T1000 (cell line): ENCODE results near the gene FCRLB.
"Not testable (repeated sequence)": the region's sequence is repeated elsewhere in the genome, so short reads cannot be mapped to it uniquely, and the experiment has no call there.

Experiments
- DNase-seq: peaks from one replicate; lab custom pipeline; 2025; ENCODE audit warnings: mixed read lengths; lab: John Stamatoyannopoulos, UW

The FCRLB gene

GRCh38 chr1:161740921-161741320 lies 19.6 kb downstream of the FCRLB start:
- no peak for DNase-seq

- DNase-seq, result no peak
Measured at GRCh38 chr1:161743231-161743630, 21.9 kb downstream of the FCRLB start.

DNA sequence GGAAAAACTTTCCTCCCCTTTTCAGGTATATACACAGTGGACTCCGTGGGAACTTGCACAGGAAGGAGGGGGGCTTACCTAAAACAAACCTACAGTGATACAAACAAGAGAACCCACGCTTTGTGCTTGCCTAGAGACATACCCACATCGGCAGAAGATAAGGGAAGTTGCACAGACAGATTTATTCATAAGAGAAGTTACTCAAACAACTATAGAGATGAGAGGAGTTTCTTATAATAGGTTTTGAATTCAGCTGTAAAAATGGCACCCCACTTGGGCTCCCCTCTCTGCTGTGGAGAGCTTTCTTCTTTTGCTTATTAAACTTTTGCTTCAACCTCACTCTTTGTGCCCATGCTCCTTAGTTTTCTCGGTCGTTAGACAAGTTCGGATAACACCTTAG lies 26.5 kb downstream of the FCRLB start:
- DNase-seq, result no peak

DNA sequence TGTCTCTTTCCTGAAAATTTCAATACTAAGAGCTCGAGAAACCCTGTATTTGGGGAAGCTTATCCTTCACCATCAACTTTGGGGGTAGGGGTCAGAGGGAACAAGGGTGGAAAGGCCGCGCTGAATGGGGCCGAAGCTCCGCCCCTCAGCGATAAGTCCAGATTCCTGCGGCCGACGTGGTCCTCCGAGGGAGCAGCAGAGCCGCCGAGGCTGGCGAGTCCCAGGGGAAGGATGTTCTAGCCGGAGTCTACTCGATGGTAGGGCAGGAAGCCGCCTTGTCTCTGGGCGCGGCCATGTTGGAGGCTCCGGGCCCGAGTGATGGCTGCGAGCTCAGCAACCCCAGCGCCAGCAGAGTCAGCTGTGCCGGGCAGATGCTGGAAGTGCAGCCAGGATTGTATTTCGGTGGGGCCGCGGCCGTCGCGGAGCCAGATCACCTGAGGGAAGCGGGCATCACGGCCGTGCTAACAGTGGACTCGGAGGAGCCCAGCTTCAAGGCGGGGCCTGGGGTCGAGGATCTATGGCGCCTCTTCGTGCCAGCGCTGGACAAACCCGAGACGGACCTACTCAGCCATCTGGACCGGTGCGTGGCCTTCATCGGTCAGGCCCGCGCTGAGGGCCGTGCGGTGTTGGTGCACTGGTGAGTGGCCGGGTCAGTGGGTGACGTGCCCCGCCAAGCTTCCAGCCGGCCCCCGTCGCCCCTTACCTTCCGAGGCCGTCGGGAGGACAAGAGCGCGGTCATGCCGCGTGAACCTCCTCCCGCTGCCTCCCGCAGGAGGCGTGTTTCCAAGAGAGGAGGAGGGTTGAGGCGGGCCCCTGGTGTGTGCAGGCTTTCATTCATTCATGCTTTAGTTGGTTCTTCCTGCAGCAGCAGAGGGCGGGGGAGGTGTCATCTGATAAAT lies 28.4 kb downstream of the FCRLB start, which contains the start of gene DUSP12:
Gene DUSP12 (plus strand): TSS at position 278 of the 899 bp plus-strand sequence. CDS start 16 bp downstream, at position 294.
- peak; percentile 89 for DNase-seq

- no peak for DNase-seq
Measured at GRCh38 chr1:161763522-161764098, 42.3 kb downstream of the FCRLB start.

DNA sequence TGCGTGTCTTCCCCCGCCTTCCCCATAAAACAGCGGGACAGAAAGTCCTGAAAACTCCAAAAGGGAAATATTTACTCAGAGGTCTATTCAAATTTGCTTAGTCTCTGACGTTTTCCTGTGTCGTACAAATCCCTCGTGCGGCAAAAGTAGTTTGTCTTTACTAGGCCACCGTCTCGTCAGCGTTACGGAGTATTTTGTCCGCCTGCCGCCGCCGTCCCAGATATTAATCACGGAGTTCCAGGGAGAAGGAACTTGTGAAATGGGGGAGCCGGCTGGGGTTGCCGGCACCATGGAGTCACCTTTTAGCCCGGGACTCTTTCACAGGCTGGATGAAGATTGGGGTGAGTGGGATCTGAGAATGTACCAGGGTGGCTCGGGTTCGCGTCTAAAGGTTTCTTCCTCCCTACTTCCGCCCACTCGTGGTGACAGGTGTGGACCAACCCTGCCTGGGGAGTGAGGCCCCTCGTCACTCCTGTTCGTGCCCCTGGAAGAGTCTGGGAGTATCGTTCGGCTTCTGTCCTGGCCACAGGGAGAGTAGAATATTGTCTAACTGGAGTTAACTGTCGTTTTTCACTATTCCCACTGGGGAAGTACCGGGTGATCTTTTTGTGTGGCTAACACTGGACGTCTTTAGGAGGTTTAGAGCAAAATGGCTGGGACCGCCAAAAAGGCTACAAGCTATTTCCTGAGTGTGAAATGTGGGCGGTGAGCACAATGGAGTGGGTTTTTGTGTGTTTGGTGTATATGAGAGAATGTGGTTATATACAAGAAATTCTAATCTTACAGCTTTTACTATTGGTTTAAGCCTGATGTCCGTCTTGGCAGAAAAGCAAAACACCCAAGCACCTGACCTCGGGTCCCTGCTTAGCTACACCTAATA lies 45.0 kb downstream of the FCRLB start, which contains the start of gene ATF6:
Gene ATF6 (plus strand): TSS at position 219 of the 880 bp plus-strand sequence. CDS start 41 bp downstream, at position 260.
- DNase-seq, result peak; percentile 79

DNA sequence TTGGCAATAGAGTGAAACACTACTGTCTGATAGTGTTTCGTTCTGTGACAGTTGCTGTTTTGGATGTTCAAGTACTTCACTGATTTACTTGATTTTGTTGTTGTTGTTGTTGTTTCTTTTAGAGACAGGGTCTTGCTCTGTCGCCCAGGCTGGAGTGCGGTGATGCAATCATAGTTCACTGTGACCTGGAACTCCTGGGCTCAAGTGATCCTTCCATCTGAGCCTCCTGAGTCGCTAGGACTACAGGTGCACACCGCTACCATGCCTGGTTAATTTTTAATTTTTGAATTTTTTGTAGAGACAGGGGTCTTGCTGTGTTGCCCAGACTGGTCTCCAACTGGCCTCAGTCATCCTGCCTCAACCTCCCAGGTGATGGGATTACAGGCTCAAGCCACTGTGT lies 47.1 kb downstream of the FCRLB start:
- DNase-seq, result no peak

DNA sequence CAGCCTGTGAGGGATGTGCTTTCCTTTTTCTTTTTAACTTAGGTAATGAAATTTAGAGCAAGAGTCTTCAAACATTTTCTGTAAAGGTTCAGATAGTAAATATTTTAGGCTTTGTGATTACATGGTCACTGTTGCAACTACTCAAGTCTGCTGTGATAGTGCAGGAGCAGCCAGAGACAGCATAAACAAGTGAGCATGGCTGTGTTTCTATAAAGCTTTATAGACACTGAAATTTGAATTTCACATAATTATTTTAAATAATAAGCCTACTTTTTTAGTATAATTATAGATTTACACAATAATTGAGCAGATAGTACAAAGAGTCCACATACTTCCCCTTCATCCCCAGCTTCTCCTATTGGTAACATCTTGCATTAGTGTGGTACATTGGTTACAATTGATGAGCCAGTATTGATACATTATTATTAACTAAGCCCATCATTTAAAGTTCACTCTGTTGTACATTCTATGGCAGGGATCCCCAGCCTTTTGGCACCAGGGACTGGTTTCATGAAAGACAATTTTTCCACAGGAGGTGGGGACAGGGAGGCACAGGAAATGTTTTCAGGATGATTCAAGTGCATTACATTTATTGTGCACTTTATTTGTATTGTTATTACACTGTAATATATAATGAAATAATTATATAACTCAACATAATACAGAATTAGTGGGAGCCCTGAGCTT lies 47.8 kb downstream of the FCRLB start:
- no peak for DNase-seq

DNA sequence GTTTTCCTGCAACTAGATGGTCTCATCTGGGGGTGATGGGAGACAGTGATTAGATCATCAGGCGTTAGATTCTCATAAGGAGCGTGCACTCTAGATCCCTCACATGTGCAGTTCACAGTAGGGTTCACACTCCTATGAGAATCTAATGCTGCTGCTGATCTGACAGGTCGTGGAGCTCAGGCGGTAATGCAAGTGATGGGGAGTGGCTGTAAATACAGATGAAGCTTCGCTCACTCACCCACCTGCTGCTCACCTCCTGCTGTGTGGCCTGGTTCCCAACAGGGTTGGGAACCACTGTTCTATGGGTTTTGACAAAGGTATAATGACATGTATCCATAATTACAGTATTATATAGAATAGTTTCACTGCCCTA lies 48.3 kb downstream of the FCRLB start:
- not testable (repeated sequence) for DNase-seq

DNA sequence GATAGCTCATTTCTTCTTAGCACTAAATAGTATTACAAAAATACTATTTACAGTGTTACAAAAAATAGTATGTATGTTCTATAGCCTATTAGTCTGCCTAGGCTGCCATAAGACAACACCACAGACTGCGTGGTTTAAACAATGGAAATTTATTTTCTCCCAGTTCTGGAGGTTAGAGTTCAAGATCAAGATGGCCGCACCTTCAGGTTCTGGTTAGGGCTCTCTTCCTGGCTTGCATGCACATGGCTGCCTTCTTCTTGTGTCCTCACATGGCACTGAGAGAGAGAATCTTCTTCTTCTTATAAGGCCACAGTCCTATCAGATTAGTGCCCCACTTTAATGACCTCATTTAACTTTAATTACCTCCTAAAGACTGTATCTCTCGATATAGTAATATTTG lies 48.9 kb downstream of the FCRLB start:
- DNase-seq, result no peak

DNA sequence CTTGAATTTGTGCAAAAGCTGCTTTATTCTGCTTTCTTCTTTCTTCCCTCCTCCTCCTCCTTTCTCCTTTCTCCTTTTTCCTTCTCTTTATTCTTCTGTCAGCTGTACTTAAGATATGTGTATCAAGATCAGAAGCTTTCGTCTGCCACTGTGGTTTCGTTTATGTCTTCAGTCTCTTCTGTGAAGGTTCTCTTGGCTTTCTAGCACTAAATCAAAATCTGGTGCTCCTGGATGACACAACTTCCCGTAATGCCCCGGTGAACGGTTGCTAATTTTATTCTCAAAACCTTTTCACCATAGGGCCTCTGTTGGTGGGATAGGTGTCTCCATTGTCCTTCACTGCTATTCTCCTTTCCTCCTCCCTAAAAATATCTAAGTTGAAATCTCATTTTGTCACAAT lies 49.8 kb downstream of the FCRLB start:
- no peak for DNase-seq

- no peak for DNase-seq
Measured at GRCh38 chr1:161771973-161772372, 50.6 kb downstream of the FCRLB start.

GRCh38 chr1:161772397-161772796 lies 51.1 kb downstream of the FCRLB start:
- no peak for DNase-seq

- DNase-seq, result no peak
Measured at GRCh38 chr1:161773791-161774190, 52.4 kb downstream of the FCRLB start.

GRCh38 chr1:161777261-161777660 lies 55.9 kb downstream of the FCRLB start:
- DNase-seq, result no peak
